ENCODE results near the gene ZNF516.

Gene ZNF516

GRCh38 chr18:76506395-76506794 is 11.4 kb upstream of the ZNF516 start:
- DNase-seq: no peak

GRCh38 chr18:76505614-76506013 is 10.6 kb upstream of the ZNF516 start:
- no peak for DNase-seq

- no peak for DNase-seq
Observed at GRCh38 chr18:76504749-76505148, 9.7 kb upstream of the ZNF516 start.

GRCh38 chr18:76503649-76504386 is 8.8 kb upstream of the ZNF516 start:
- no peak for DNase-seq

DNA sequence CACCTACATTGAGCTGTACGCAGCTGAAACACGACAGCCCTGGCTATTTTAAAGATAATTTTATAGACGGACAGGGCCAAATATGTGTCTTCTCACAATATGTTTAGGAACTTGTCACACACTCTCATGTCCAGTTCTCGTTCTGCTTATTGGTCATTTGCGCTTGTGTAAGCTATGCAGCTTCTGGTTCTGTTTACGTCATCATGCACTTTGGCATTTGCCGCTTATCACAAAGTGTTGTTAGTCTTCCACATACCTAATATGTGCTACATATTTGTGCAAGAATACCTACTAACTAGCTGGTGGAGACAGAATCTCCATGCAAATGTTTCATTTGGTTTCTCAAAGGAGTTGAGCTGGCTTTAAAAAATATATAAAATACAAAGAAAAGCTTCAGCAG is 7.5 kb upstream of the ZNF516 start:
- DNase-seq: no peak

DNA sequence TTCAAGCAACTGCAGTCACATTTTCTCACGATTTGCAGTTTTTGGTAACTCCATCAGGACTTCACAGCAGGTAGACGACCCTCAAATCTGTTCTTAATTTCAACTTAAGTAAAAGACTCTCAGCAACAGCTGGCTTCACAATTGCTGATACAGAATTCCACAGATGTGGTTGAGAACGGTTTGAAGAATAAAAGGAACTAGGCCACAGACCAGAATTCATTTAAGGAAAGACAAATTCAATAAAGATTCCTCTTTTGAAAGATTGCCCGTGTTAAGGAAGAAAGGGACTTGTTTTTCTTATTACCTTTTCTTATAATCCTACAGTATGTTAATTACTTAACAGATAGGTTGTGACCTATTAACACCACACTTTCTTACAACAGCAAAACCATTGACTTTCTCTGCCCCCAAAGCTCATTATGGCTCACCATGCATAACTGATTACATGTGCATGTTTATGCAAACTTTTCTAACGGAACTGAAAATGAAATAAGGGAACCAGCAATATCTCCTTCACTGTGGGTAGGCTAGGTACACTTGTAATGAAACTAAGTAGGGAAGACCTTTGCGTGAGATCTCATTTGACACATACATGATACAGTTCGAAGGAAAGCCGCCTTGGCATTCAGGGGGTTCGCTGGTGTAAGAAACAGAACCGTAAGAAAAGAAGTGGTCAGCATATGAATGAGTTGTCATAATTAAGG is 4.7 kb upstream of the ZNF516 start:
- no peak for DNase-seq

GRCh38 chr18:76499021-76499420 is 4.0 kb upstream of the ZNF516 start:
- DNase-seq: no peak

GRCh38 chr18:76498064-76498463 is 3.0 kb upstream of the ZNF516 start:
- DNase-seq: no peak

DNA sequence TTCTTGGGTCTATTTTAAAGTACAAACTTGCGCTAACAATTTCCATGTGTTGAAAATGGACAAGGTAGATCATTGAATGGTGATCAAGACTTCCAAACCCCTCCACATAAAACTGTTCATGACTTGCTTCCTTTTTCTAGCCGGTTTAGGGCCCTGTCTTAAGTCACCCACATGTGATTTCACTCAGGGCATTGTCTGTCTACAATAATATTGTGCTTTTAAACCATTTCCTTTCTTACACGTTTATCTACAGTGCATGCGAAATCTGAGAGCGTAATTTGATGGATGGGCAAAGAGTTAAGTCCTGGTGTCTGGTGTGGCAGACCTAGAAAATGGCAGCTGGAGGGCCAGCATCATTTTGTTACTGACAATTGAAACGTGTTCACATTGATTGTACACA is 2.0 kb upstream of the ZNF516 start:
- DNase-seq: no peak

DNA sequence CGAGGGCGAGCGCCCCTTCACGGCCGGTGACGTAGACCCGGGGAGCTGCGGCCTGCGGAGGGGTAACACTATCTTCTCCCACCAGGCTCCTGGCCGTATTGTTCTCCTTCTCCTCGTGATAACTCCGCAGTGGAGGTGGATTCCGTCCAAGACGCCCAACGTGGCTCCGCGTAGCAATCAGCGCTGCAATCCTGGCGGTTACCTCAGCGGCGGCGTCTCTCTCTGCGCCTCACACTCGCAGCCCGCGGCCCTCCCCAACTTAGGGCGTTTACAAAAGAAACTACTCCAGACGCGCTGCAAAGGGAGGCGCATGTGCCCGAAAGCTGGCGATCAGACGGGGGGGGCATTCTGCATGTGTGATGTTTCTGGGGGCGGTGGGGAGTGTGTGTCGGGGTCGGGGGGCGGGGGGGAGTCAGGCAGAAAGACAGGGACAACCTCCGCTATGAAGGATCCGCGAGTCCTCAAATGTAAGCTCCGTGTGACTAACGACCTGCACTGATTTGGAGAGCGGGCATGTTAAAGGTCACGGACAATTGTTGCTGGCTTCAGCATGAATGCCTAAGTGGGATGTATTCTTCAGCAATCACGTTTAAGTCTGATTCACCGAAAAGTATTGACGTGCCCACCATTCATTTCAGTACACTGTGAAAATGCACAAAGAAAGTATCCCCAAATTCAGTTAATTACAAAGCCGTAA is 1.3 kb upstream of the ZNF516 start:
- no peak for DNase-seq

DNA sequence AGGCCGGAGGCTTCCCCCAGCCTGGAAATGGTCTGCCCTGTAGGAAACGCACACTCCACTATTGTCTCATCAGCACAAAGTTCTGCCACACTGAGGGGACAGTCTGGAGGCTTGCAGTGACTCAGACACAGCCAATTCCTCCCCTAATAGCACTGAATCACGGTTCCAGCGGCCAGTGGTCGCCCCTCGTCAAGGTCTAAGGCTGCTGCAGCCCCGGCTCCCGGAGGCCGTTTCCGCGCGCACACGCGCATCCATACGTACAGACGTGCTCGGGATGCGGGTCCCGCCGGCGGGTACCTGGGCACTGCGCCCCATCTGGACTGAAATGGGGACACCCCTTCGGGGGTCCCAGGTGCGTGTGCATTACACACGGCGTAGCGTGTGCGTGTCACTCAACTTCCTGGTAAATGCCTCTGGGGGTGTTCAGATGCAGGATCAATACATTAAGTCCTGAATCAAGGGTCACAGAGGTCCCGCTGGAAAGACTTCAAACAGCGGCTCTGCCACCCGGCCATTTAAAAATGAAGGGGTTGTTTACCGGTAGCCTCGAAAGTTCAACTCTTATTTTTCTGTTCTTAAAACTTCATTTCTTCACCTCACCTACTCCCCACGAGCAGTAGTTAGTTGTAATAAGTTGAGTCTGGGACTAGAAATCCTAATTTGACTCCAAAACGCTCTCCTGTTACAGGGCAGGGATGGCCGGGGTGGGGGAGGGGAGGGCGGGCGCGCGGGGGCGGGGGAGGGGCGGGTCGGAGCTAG is 572 bp upstream of the ZNF516 start:
- peak in 1 of 2 experiments; percentile 15 for DNase-seq

DNA sequence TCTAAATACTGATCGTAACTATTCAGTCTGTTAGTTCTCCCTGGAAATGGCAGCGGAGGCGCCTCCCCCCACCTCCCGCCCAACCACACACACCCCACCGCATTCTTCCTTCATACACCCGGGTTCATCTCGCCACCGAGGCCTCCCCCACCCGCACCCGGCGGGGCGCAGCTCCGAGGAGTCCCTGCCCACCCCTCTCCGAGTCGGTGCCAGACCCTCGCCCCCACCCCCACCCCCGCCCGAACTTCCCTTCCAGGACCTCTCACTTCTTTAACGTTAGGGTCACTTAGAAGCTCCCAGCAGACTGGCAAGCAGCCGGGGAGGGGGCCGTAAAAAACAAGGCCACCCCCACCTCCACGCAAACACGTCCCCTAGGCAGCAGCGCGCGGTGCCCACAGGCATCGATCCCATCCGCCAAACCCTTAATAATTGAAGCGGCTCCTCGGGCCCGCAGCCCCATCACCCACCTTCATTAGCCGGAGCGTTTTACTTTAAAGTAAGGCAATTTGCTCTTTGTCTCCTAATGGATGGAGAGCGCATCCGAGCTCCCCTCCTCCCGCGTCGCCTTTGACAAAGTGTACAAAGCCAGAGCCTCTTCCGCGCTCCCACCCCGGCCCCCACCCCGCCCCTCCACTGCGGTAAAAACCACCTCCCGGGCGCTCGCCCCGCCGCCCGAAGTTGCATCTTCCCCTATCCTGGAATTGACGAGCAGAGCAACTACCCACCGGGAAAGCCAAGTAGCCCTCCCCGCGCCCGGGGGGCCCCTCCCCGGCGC is 624 bp downstream of the ZNF516 start:
- DNase-seq: no peak

GRCh38 chr18:76493213-76494161 is 1.6 kb downstream of the ZNF516 start:
- peak in 1 of 2 experiments; percentile 66 for DNase-seq

DNA sequence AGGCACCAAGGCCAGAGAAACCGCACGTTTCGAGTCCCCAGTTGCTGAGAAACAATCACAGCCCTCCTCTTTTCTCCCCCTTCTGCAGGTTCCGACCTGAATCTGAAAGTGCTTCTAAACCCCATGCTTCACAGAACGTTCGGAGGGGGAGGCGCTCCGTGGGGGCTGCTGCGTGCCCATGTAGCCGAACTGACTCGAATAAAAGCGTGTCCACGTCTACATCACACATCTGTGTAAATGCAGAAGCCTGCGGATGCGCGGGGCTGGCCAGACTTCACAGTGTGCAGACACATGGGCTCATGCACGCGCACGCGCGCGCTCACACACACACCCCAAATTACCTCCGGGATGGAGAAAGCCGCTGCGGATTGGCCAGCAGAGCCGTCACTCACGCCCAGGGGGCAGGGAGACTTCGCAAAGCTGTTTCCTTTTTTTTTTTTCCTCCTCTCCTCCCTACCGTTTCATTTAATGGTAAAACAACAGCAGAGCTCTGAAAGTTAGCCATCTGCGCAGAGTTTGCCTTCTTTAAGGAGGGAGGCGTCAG is 2.3 kb downstream of the ZNF516 start:
- peak; percentile 95 to 96 for DNase-seq

DNA sequence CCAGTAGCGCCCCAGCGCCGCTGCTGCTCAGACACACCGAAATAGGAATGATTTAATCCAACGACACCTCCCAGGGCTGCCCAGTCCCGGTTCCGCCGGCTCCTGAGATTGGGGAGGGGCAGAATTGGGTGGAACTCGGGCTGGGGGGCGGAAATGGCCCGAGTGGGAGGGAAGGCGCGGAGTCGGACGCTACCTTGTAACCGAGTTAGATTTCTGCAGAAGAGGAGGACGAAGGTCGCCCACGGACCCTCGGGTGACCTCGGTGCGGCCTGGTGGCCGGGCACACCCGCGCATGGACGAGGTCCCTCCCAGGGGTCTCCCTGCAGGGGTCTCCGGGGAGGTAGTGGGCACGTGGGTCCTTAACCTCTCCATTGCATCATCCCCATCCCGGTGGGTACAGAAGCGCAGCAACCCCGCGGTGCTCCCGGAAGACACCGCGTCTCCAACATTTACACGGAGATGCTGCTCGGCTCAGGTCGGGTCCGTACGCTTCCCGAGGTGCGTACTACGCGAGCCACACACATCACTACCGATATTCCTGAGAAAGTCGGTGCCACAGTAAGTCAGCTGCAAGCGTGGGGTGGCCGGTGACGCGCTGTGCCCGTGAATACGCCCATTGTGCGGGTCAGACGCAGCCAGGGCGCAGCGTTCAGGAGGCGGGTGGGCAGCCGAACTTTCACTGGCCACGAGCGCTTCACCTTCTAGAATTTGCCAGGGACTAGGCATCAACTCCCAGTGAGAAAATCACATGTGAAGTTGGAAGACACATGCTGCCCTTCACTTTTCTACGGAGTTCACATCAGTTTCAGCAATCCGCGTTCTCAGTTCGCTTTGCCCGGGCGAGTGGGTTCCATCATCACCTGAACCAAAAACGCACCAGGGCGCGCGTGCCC is 3.0 kb downstream of the ZNF516 start:
- DNase-seq: peak in 1 of 2 experiments; percentile 19

DNA sequence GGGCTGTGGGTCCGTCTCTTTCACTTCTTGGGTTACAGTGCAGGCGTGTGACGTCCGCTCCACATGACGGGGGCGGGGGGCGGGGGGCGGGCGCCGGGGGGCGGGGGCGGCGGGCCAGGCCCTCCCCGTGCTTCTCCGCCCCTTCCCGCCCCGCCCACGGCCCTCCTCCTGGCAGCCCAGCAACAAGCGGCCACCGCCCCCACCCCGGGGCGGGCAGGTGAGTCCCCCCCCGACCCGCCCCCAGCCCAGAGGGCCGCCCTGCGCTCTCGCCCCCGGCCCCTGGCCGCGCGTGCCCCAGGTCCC is 3.6 kb downstream of the ZNF516 start:
- DNase-seq: peak in 1 of 2 experiments; percentile 67

DNA sequence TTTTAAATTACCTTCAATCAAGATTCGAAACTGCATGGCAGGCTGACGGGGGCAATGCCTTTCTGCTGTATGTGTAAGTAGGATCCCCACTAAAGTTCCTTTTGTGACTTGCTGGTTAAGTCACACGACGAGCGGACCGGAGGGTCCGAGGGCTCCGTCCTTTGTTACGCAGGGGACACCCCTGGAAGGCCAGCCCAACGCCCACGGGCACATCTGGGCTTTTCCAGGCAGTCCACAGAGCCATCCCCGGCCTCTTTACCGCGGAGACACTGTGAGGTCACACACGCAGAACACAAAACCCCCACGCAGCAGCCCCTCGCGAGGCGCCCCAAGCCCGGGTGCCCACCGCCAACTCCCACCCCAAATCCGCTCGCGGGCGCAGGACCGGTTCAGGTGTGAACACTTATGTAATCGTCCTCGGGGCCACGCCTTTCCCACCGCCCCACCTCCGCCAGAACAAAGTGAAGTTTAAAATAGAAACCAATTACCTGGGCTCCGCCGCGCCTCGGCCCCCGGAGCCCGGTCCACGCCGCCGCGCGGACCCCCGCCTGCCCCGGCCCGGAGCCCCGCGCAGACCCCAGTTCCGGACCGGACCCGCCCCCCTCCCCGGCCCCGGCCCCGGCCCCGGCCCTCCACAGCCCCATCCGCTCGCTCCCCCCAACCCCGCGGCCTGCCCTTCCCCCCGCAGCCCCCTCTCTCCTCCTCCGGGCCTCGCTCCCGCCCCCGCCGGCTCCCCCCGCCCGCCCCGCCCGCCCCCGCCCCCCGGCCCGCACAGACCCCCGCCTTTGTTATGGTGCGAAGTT is 4.2 kb downstream of the ZNF516 start:
- no peak for DNase-seq

GRCh38 chr18:76490033-76490432 is 5.0 kb downstream of the ZNF516 start:
- DNase-seq: no peak

- no peak for DNase-seq
Observed at GRCh38 chr18:76489081-76489480, 6.0 kb downstream of the ZNF516 start.
